HepG2 (cell line): Measurements from ENCODE around the gene CCDC106. TPM values are rescaled to one million over a fixed set of nuclear protein-coding genes. Genes with fewer than 3 reads are reported as not detected.

Experiments
- CHD4 ChIP-seq: fragments of 200-600 bp; sonication (generic); IDR thresholded peaks from 2 replicates; pipeline ENCODE4 v1.7.0; 2017; ENCODE audit warnings: mild to moderate bottlenecking, low read length, borderline replicate concordance
- NFIC ChIP-seq: IDR thresholded peaks from 2 replicates; pipeline ENCODE4 v1.6.1; 2012; ENCODE audit warnings: mild to moderate bottlenecking, low read length, inconsistent platforms
- SMARCE1 ChIP-seq: fragments of 450-650 bp; IDR thresholded peaks from 2 replicates; pipeline ENCODE4 v1.6.1; 2017; ENCODE audit warnings: borderline replicate concordance
- YEATS4 ChIP-seq: sonication (generic); formaldehyde crosslinking; IDR thresholded peaks from 2 replicates; pipeline ENCODE4 v1.4.0; 2020; ENCODE audit warnings: missing genetic modification reagents, borderline replicate concordance
- ZNF30 ChIP-seq: sonication (generic); formaldehyde crosslinking; IDR thresholded peaks from 2 replicates; pipeline ENCODE4 v1.5.0; 2020; ENCODE audit warnings: mild to moderate bottlenecking, missing genetic modification reagents
- ZNF468 ChIP-seq: sonication (generic); formaldehyde crosslinking; IDR thresholded peaks from 2 replicates; pipeline ENCODE4 v1.8.0; 2022; ENCODE audit warnings: mild to moderate bottlenecking, moderate library complexity, missing genetic modification reagents
- ZNF570 ChIP-seq: sonication (generic); formaldehyde crosslinking; IDR thresholded peaks from 2 replicates; pipeline ENCODE4 v1.4.0; 2020; ENCODE audit warnings: mild to moderate bottlenecking, missing genetic modification reagents, borderline replicate concordance
- ZNF724P ChIP-seq: sonication (generic); formaldehyde crosslinking; IDR thresholded peaks from 2 replicates; pipeline ENCODE4 v1.8.0; 2022; ENCODE audit warnings: missing genetic modification reagents, borderline replicate concordance
- ZSCAN9 ChIP-seq: IDR thresholded peaks from 2 replicates; pipeline ENCODE4 v1.6.1; 2016; ENCODE audit warnings: borderline replicate concordance
- polyA plus RNA-seq, 8 experiments: library from polyadenylated mRNA; depleted of rRNA in 3 of 8; stranded (reverse) in 7 of 8; unstranded in 1 of 8; fragments of >200 nt; fragmentation: Illumina TruSeq in 4 of 8; extraction: Trizol in 4 of 8; gene quantifications; 2 replicates each; pipeline versions ENCODE4 v1.2.1 to v1.2.3, GENCODE V29; 2011 to 2016; ENCODE audit warnings: low read depth in 4 of 8, missing spikeins in 1 of 8, mixed read lengths in 1 of 8; ENCODE audit not compliant: insufficient read depth in 1 of 8
- total RNA-seq, 5 experiments: library from RNA; depleted of rRNA; stranded (reverse); fragments of >200 nt; fragmentation: Illumina TruSeq; extraction: Trizol; gene quantifications; 2 replicates each; pipeline ENCODE4 v1.2.3, GENCODE V29; 2016; ENCODE audit warnings: low read depth in 1 of 5
- TF ChIP-seq, protein P1 (sequence below): sonication (generic); formaldehyde crosslinking; IDR thresholded peaks from 2 replicates; pipeline ENCODE4 v1.4.0; 2020; ENCODE audit warnings: missing genetic modification reagents
- TF ChIP-seq, protein P2 (sequence below): sonication (generic); formaldehyde crosslinking; IDR thresholded peaks from 2 replicates; pipeline ENCODE4 v1.4.0; 2020; ENCODE audit warnings: missing genetic modification reagents
- TF ChIP-seq, protein P3 (sequence below): sonication (generic); formaldehyde crosslinking; IDR thresholded peaks from 2 replicates; pipeline ENCODE4 v1.9.0; 2021; ENCODE audit warnings: missing genetic modification reagents, borderline replicate concordance
- TF ChIP-seq, protein P4 (sequence below): sonication (generic); formaldehyde crosslinking; IDR thresholded peaks from 2 replicates; pipeline ENCODE4 v1.9.0; 2021; ENCODE audit warnings: missing genetic modification reagents, mild to moderate bottlenecking, borderline replicate concordance
- TF ChIP-seq, protein P5 (sequence below): fragments of 450-650 bp; IDR thresholded peaks from 2 replicates; pipeline ENCODE4 v1.6.1; 2017
- TF ChIP-seq, protein P6 (sequence below): sonication (generic); formaldehyde crosslinking; IDR thresholded peaks from 2 replicates; pipeline ENCODE4 v1.5.1; 2020; ENCODE audit warnings: mild to moderate bottlenecking, missing genetic modification reagents, borderline replicate concordance

Gene CCDC106
- total and polyA plus RNA-seq, 2 of the 13 experiments (the other 11 are each of a cell fraction or from before 2014, with no cell fraction given), result 4.7 to 8.8 TPM

DNA sequence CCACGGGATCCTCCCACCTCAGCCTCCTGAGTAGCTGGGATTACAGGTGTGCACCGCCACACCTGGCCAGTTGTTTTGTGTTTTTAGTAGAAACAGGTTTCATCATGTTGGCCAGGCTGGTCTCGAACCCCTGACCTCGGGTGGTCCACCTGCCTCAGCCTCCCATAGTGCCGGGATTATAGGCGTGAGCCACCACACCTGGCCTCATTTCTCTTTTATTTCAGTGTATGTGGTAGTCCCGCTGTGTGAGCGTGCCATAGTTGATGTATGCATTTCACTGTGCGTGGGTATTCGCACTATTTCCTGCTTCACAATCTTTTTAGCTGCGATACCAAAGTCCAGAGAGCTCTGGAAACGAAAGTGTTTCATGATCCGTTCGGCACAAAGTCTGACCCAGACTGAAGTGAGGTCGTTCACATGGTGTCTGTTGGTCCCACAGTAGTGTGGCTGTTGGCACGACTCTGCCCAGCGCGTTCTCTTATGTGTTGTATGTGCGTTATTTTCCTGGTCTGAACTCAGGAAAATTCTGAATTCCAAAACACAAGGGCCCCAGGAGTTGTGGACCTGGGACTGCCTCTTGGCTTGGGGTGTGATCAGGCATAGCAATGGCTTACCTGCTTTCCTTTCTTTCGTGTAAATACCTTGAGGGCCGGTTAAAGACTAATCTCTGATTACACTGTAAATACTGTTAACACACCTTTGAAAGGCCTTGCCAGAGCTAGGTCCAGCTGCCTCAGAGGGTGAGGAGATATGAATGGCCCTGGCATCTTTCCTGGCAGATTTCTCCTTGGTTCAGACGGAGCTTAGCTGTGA, 35.6 kb downstream of the CCDC106 start (continued):
- no peak for TF ChIP-seq ZSCAN9 (CRISPR knock-in tag)
- TF ChIP-seq ZNF468 (CRISPR knock-in tag), result no peak
- TF ChIP-seq, protein P1, sequence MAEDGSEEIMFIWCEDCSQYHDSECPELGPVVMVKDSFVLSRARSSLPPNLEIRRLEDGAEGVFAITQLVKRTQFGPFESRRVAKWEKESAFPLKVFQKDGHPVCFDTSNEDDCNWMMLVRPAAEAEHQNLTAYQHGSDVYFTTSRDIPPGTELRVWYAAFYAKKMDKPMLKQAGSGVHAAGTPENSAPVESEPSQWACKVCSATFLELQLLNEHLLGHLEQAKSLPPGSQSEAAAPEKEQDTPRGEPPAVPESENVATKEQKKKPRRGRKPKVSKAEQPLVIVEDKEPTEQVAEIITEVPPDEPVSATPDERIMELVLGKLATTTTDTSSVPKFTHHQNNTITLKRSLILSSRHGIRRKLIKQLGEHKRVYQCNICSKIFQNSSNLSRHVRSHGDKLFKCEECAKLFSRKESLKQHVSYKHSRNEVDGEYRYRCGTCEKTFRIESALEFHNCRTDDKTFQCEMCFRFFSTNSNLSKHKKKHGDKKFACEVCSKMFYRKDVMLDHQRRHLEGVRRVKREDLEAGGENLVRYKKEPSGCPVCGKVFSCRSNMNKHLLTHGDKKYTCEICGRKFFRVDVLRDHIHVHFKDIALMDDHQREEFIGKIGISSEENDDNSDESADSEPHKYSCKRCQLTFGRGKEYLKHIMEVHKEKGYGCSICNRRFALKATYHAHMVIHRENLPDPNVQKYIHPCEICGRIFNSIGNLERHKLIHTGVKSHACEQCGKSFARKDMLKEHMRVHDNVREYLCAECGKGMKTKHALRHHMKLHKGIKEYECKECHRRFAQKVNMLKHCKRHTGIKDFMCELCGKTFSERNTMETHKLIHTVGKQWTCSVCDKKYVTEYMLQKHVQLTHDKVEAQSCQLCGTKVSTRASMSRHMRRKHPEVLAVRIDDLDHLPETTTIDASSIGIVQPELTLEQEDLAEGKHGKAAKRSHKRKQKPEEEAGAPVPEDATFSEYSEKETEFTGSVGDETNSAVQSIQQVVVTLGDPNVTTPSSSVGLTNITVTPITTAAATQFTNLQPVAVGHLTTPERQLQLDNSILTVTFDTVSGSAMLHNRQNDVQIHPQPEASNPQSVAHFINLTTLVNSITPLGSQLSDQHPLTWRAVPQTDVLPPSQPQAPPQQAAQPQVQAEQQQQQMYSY (CRISPR knock-in tag), result no peak
- TF ChIP-seq, protein P2, sequence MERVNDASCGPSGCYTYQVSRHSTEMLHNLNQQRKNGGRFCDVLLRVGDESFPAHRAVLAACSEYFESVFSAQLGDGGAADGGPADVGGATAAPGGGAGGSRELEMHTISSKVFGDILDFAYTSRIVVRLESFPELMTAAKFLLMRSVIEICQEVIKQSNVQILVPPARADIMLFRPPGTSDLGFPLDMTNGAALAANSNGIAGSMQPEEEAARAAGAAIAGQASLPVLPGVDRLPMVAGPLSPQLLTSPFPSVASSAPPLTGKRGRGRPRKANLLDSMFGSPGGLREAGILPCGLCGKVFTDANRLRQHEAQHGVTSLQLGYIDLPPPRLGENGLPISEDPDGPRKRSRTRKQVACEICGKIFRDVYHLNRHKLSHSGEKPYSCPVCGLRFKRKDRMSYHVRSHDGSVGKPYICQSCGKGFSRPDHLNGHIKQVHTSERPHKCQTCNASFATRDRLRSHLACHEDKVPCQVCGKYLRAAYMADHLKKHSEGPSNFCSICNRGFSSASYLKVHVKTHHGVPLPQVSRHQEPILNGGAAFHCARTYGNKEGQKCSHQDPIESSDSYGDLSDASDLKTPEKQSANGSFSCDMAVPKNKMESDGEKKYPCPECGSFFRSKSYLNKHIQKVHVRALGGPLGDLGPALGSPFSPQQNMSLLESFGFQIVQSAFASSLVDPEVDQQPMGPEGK (CRISPR knock-in tag), result no peak
- TF ChIP-seq, protein P3, sequence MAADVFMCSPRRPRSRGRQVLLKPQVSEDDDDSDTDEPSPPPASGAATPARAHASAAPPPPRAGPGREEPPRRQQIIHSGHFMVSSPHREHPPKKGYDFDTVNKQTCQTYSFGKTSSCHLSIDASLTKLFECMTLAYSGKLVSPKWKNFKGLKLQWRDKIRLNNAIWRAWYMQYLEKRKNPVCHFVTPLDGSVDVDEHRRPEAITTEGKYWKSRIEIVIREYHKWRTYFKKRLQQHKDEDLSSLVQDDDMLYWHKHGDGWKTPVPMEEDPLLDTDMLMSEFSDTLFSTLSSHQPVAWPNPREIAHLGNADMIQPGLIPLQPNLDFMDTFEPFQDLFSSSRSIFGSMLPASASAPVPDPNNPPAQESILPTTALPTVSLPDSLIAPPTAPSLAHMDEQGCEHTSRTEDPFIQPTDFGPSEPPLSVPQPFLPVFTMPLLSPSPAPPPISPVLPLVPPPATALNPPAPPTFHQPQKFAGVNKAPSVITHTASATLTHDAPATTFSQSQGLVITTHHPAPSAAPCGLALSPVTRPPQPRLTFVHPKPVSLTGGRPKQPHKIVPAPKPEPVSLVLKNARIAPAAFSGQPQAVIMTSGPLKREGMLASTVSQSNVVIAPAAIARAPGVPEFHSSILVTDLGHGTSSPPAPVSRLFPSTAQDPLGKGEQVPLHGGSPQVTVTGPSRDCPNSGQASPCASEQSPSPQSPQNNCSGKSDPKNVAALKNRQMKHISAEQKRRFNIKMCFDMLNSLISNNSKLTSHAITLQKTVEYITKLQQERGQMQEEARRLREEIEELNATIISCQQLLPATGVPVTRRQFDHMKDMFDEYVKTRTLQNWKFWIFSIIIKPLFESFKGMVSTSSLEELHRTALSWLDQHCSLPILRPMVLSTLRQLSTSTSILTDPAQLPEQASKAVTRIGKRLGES (CRISPR knock-in tag), result no peak
- TF ChIP-seq ZNF724P, result no peak
- TF ChIP-seq ZNF30 (CRISPR knock-in tag), result no peak
- TF ChIP-seq SMARCE1, result no peak
- TF ChIP-seq, protein P4, sequence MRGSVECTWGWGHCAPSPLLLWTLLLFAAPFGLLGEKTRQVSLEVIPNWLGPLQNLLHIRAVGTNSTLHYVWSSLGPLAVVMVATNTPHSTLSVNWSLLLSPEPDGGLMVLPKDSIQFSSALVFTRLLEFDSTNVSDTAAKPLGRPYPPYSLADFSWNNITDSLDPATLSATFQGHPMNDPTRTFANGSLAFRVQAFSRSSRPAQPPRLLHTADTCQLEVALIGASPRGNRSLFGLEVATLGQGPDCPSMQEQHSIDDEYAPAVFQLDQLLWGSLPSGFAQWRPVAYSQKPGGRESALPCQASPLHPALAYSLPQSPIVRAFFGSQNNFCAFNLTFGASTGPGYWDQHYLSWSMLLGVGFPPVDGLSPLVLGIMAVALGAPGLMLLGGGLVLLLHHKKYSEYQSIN (CRISPR knock-in tag), result no peak
- no peak; the same call in 1 of the 2 replicates for TF ChIP-seq NFIC
- TF ChIP-seq YEATS4 (CRISPR knock-in tag), result peak; percentile 88
- TF ChIP-seq CHD4, result peak; percentile 67; the same call in 1 of the 2 replicates
- TF ChIP-seq, protein P5, sequence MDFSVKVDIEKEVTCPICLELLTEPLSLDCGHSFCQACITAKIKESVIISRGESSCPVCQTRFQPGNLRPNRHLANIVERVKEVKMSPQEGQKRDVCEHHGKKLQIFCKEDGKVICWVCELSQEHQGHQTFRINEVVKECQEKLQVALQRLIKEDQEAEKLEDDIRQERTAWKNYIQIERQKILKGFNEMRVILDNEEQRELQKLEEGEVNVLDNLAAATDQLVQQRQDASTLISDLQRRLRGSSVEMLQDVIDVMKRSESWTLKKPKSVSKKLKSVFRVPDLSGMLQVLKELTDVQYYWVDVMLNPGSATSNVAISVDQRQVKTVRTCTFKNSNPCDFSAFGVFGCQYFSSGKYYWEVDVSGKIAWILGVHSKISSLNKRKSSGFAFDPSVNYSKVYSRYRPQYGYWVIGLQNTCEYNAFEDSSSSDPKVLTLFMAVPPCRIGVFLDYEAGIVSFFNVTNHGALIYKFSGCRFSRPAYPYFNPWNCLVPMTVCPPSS, result no peak
- no peak for TF ChIP-seq ZNF570 (CRISPR knock-in tag)
- TF ChIP-seq, protein P6, sequence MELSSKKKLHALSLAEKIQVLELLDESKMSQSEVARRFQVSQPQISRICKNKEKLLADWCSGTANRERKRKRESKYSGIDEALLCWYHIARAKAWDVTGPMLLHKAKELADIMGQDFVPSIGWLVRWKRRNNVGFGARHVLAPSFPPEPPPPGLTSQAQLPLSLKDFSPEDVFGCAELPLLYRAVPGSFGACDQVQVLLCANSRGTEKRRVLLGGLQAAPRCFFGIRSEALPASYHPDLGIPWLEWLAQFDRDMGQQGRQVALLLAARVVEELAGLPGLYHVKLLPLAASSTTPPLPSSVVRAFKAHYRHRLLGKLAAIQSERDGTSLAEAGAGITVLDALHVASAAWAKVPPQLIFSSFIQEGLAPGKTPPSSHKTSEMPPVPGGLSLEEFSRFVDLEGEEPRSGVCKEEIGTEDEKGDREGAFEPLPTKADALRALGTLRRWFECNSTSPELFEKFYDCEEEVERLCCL, result no peak
